HG03432 (cell line): ENCODE data around the gene C19orf67.

ENCODE experiments used
- ATAC-seq: cut with Tn5 transposase; IDR thresholded peaks from one replicate; pipeline ENCODE4 v1.9.1; 2021; ENCODE audit warnings: mild to moderate bottlenecking, moderate library complexity; ENCODE audit not compliant: unreplicated experiment

C19orf67 gene

GRCh38 chr19:14085309-14085995, at the start of gene C19orf67:
TSS of gene C19orf67 (minus strand) at chr19:14085783. CDS start at chr19:14085627, 156 bp downstream.
- ATAC-seq: no peak

GRCh38 chr19:14135355-14135754, 49.8 kb upstream of the C19orf67 start:
- ATAC-seq: no peak

- no peak for ATAC-seq
Measured at GRCh38 chr19:14127929-14128509, 42.4 kb upstream of the C19orf67 start.

- no peak for ATAC-seq
Measured at GRCh38 chr19:14127176-14127575, 41.6 kb upstream of the C19orf67 start.

- no peak for ATAC-seq
Measured at GRCh38 chr19:14122924-14123323, 37.3 kb upstream of the C19orf67 start.

- ATAC-seq: no peak
Measured at GRCh38 chr19:14120497-14120780, 34.9 kb upstream of the C19orf67 start.

GRCh38 chr19:14119644-14120496, 34.3 kb upstream of the C19orf67 start:
- no peak for ATAC-seq

- ATAC-seq: no peak
Measured at GRCh38 chr19:14119146-14119545, 33.6 kb upstream of the C19orf67 start.

- peak; percentile 29 for ATAC-seq
Measured at GRCh38 chr19:14118165-14119051, 32.8 kb upstream of the C19orf67 start.

GRCh38 chr19:14117668-14118164, 32.1 kb upstream of the C19orf67 start, which contains the start of gene PRKACA:
TSS of gene PRKACA (minus strand) at chr19:14117762. CDS start at chr19:14117547, 215 bp downstream.
- peak; percentile 82 for ATAC-seq

GRCh38 chr19:14116918-14117578, 31.5 kb upstream of the C19orf67 start:
- peak; percentile 17 for ATAC-seq

- ATAC-seq: no peak
Measured at GRCh38 chr19:14116525-14116917, 30.9 kb upstream of the C19orf67 start.

- no peak for ATAC-seq
Measured at GRCh38 chr19:14115756-14116155, 30.2 kb upstream of the C19orf67 start.

GRCh38 chr19:14114854-14115253, 29.3 kb upstream of the C19orf67 start:
- no peak for ATAC-seq

- ATAC-seq: no peak
Measured at GRCh38 chr19:14114439-14114838, 28.9 kb upstream of the C19orf67 start.

GRCh38 chr19:14113762-14114414, 28.3 kb upstream of the C19orf67 start:
- ATAC-seq: no peak

- no peak for ATAC-seq
Measured at GRCh38 chr19:14112809-14113385, 27.3 kb upstream of the C19orf67 start.

- no peak for ATAC-seq
Measured at GRCh38 chr19:14112051-14112808, 26.6 kb upstream of the C19orf67 start.

GRCh38 chr19:14111486-14111885, 25.9 kb upstream of the C19orf67 start:
- no peak for ATAC-seq
